ENCODE measurements around the gene CCL27.

DNA sequence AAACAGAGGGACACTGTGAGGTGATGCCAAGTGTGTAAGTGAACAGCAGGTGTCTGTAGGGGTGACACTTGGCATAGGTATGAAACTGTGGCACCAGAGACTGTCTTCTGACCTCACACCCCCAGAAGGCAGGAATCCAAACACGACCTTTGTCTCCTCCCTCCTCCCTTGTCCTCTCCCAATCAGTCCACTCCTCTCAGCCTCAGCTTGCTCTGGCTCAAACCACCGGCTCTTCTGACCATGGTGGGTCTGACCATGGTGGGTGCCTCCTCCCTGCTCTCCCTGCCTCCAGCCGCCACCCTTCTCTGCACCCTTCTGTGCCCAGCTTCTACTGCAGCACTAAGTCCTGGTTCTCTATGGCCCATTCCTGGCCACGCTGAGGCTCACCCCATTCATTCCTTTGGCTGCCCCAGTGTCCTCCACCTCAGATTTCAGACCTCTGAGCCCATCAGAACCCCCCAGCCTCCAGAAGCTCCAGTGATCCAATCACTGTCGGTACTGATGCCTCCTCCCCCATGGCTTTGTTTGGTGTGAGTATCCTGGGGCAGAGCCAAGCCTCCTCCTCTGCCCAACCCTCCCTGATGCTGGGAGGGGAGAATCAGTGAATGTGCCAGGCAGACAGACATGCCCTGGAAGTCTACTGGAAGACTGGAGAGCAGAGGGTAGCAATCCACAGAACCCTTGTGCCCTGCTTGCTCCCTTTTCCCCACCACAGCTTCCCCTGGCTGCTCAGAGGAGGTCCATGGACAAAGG lies 31.9 kb downstream of the CCL27 start:
- TF ChIP-seq YY1 (IDR thresholded peaks at IDR 0.05; ENCODE audit: insufficient read depth, insufficient read length) (no peak), ZNF274 (IDR thresholded peaks at IDR 0.05; ENCODE audit: low read depth, low read length) (no peak)

All from NT2/D1 (cell line).